ENCODE measurements around the gene EMC10. TPM values are rescaled to one million over a fixed set of nuclear protein-coding genes. Genes with fewer than 3 reads are reported as not detected.
"Not testable (repeated sequence)": the region's sequence is repeated elsewhere in the genome, so short reads cannot be mapped to it uniquely, and the experiment has no call there.

The EMC10 gene
- total and polyA plus RNA-seq, 4 donors = 62.2 to 165 (median 137) TPM

DNA sequence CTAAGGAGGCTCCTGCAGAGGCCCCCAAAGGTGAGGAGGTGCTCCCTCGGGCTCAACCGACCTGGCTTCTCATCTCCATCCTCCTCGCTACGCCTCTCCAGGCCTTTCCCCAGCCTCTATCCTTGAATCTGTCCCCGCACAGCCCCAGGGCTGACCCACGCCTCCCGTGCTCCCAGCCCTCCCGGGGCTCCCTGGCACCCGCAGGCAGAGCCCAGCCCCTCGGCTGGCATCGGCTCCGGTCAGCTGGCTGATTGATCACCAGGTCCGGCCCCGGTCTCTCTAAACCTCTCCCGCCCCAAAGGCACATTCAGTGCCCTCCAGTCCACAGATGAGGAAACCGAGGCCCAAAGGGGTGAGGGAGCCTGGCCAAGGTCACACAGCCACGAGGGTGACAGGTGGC is 41.1 kb upstream of the EMC10 start:
- DNase-seq (no peak), ATAC-seq (ENCODE audit: insufficient read depth, low FRiP score) (no peak)
- H3K9ac ChIP-seq (ENCODE audit: insufficient read depth in 1 of 2, low read length in 2 of 2) = no peak overlapping the region
- 84% methylated on average over 17 of the region's 17 CpGs for WGBS, 2 donors
- TF ChIP-seq, protein P1, sequence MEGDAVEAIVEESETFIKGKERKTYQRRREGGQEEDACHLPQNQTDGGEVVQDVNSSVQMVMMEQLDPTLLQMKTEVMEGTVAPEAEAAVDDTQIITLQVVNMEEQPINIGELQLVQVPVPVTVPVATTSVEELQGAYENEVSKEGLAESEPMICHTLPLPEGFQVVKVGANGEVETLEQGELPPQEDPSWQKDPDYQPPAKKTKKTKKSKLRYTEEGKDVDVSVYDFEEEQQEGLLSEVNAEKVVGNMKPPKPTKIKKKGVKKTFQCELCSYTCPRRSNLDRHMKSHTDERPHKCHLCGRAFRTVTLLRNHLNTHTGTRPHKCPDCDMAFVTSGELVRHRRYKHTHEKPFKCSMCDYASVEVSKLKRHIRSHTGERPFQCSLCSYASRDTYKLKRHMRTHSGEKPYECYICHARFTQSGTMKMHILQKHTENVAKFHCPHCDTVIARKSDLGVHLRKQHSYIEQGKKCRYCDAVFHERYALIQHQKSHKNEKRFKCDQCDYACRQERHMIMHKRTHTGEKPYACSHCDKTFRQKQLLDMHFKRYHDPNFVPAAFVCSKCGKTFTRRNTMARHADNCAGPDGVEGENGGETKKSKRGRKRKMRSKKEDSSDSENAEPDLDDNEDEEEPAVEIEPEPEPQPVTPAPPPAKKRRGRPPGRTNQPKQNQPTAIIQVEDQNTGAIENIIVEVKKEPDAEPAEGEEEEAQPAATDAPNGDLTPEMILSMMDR (IDR thresholded peaks at IDR 0.05; ENCODE audit: control extremely low read depth, extremely low read depth) = no peak
- H3K4me1 ChIP-seq (ENCODE audit: control insufficient read depth in 5 of 5, insufficient read depth in 5 of 5, low read length in 5 of 5) = peaks cover 0 to 16% (median 0%) of the 10 kb centered on the region in 5 donors
- no peaks in the 10 kb centered on the region for H3K36me3 ChIP-seq (ENCODE audit: control insufficient read depth in 4 of 4, insufficient read depth in 4 of 4, low read length in 4 of 4)
- H3K4me3 ChIP-seq = no peak overlapping the region
- H3K27me3 ChIP-seq (ENCODE audit: control insufficient read depth in 3 of 3, insufficient read depth in 3 of 3, low read length in 2 of 3) = peaks cover 0 to 4% (median 0%) of the 10 kb centered on the region in 3 donors
- H3K27ac ChIP-seq (ENCODE audit: low read depth in 1 of 2, low read length in 1 of 2) = no peak overlapping the region
- no peaks in the 10 kb centered on the region for H3K9me3 ChIP-seq (ENCODE audit: control insufficient read depth in 4 of 4, insufficient read depth in 3 of 4, low read length in 3 of 4)

DNA sequence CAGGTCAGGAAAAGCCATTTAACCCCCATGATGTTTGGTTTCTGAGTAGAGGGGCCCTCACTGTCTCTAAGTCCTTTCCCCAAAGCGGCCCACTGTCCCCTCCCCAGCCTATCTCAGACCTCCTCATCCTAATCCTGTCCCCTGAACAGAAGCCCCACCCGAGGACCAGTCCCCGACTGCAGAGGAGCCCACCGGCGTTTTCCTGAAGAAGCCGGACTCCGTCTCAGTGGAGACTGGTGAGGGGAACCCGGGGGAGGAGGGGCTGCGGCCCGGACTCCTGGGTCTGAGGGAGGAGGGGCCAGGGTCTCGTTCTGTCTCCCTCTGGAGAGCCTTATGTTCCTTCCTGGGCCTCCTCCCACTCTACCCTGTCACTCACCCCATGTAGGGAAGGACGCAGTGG is 40.7 kb upstream of the EMC10 start:
- no peak for ATAC-seq (ENCODE audit: insufficient read depth, low FRiP score)
- no peaks in the 10 kb centered on the region for H3K36me3 ChIP-seq (ENCODE audit: control insufficient read depth in 4 of 4, insufficient read depth in 4 of 4, low read length in 4 of 4)

DNA sequence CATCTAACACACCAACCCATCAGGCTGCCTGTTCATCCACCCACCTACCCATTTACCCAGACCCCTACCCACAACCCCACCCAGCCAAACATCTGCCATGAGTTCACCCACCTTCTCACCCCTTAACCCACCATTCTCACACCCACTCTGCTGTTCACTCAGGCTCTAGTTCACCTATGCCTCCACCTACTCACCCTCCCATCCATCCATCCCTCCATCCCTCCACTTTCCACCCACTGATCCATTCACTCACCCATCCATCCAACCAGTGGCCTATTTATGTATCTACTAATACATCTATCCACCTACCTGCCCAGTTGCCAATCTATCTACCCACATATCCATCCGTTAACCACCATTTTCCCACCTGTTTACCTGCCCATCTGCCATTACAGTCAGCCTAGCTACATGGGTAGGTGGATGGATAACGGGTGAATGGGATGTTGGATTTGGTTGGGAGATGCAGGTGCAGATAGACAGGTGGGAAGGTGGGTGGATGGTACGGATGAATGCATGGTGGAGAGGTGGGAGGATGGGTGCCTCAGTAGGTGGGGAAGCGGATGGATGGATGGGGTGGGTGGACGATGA is 38.4 kb upstream of the EMC10 start:
- 89 to 92% methylated on average over 5 of the region's 5 CpGs for WGBS, 2 donors

More for the DNA sequence above, 40.7 kb upstream of the EMC10 start:
- H3K4me3 ChIP-seq = no peak overlapping the region
- H3K27me3 ChIP-seq (ENCODE audit: control insufficient read depth in 3 of 3, insufficient read depth in 3 of 3, low read length in 2 of 3) = peaks cover 0 to 2% (median 0%) of the 10 kb centered on the region in 3 donors
- H3K27ac ChIP-seq (ENCODE audit: low read depth in 1 of 2, low read length in 1 of 2) = no peak overlapping the region
- TF ChIP-seq, protein P1 (IDR thresholded peaks at IDR 0.05; ENCODE audit: control extremely low read depth, extremely low read depth) = no peak
- 73 to 76% methylated on average over 9 to 12 of the region's 12 CpGs for WGBS, 2 donors
- H3K9me3 ChIP-seq (ENCODE audit: control insufficient read depth in 4 of 4, insufficient read depth in 3 of 4, low read length in 3 of 4) = no peaks in the 10 kb centered on the region
- peaks cover 0 to 16% (median 0%) of the 10 kb centered on the region in 5 donors for H3K4me1 ChIP-seq (ENCODE audit: control insufficient read depth in 5 of 5, insufficient read depth in 5 of 5, low read length in 5 of 5)
- DNase-seq = no peak
- H3K9ac ChIP-seq (ENCODE audit: insufficient read depth in 1 of 2, low read length in 2 of 2) = no peak overlapping the region

DNA sequence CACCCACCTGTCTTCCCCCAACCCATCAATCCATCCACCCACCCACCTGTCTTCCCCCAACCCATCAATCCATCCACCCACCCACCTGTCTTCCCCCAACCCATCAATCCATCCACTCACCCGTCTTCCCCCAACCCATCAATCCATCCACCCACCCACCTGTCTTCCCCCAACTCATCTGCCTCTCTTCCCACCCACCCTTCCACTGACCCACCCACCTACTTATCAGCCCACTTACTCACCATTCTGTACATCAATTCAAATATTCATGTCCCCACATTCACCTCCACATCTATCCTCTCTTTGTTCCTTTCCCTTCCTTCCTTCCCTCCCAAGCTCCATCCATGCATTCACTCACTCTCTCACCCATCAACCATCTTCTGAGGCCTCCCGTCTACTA is 37.2 kb upstream of the EMC10 start:
- H3K27ac ChIP-seq (ENCODE audit: low read depth in 1 of 2, low read length in 1 of 2); H3K4me1 ChIP-seq (ENCODE audit: control insufficient read depth in 5 of 5, insufficient read depth in 5 of 5, low read length in 5 of 5); ATAC-seq (ENCODE audit: insufficient read depth, low FRiP score); H3K36me3 ChIP-seq (ENCODE audit: control insufficient read depth in 4 of 4, insufficient read depth in 4 of 4, low read length in 4 of 4); H3K27me3 ChIP-seq (ENCODE audit: control insufficient read depth in 3 of 3, insufficient read depth in 3 of 3, low read length in 2 of 3); DNase-seq; H3K9ac ChIP-seq (ENCODE audit: insufficient read depth in 1 of 2, low read length in 2 of 2); H3K4me3 ChIP-seq; H3K9me3 ChIP-seq (ENCODE audit: control insufficient read depth in 4 of 4, insufficient read depth in 3 of 4, low read length in 3 of 4): not testable (repeated sequence)
- WGBS, 2 donors = 68 to 94% methylated on average over 2 of the region's 2 CpGs

More for the DNA sequence above, 38.4 kb upstream of the EMC10 start:
- H3K9me3 ChIP-seq (ENCODE audit: control insufficient read depth in 4 of 4, insufficient read depth in 3 of 4, low read length in 3 of 4) = no peaks in the 10 kb centered on the region
- TF ChIP-seq, protein P1 (IDR thresholded peaks at IDR 0.05; ENCODE audit: control extremely low read depth, extremely low read depth) = no peak
- H3K4me3 ChIP-seq = no peak overlapping the region
- peaks cover 0 to under 1% (median 0%) of the 10 kb centered on the region in 5 donors for H3K4me1 ChIP-seq (ENCODE audit: control insufficient read depth in 5 of 5, insufficient read depth in 5 of 5, low read length in 5 of 5)
- H3K36me3 ChIP-seq (ENCODE audit: control insufficient read depth in 4 of 4, insufficient read depth in 4 of 4, low read length in 4 of 4) = no peaks in the 10 kb centered on the region
- no peak overlapping the region for H3K27ac ChIP-seq (ENCODE audit: low read depth in 1 of 2, low read length in 1 of 2)
- ATAC-seq (ENCODE audit: insufficient read depth, low FRiP score) = no peak
- no peak overlapping the region for H3K9ac ChIP-seq (ENCODE audit: insufficient read depth in 1 of 2, low read length in 2 of 2)
- no peak for DNase-seq
- no peaks in the 10 kb centered on the region for H3K27me3 ChIP-seq (ENCODE audit: control insufficient read depth in 3 of 3, insufficient read depth in 3 of 3, low read length in 2 of 3)
